ENCODE measurements around the gene DGAT2.
"Not testable (repeated sequence)": the region's sequence is repeated elsewhere in the genome, so short reads cannot be mapped to it uniquely, and the experiment has no call there.

Gene DGAT2

DNA sequence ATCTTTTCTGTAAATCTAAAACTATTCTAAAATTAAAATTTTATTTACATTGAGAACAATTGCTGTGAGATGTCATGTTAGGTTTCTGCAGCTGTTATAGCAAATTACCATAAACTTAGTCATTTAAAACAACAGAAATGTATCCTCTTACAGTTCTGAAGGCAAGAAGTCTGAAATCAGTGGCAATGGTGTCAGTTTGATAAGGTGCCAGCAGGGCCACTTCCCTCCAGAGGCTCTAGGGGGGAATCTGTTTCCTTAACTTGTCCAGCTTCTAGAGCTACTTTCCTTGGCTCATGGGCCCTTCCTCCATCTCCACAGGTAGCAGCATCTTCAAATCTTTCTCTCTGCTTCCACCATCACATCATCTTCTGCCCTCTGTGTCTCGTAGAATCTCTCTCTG lies 27.9 kb upstream of the DGAT2 start:
- TF ChIP-seq, protein P1, sequence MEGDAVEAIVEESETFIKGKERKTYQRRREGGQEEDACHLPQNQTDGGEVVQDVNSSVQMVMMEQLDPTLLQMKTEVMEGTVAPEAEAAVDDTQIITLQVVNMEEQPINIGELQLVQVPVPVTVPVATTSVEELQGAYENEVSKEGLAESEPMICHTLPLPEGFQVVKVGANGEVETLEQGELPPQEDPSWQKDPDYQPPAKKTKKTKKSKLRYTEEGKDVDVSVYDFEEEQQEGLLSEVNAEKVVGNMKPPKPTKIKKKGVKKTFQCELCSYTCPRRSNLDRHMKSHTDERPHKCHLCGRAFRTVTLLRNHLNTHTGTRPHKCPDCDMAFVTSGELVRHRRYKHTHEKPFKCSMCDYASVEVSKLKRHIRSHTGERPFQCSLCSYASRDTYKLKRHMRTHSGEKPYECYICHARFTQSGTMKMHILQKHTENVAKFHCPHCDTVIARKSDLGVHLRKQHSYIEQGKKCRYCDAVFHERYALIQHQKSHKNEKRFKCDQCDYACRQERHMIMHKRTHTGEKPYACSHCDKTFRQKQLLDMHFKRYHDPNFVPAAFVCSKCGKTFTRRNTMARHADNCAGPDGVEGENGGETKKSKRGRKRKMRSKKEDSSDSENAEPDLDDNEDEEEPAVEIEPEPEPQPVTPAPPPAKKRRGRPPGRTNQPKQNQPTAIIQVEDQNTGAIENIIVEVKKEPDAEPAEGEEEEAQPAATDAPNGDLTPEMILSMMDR (conservative IDR thresholded peaks at IDR 0.05) = no peak
- no peak for TF ChIP-seq ZFX (IDR thresholded peaks at IDR 0.05)
- H3K27ac ChIP-seq = no peak overlapping the region

DNA sequence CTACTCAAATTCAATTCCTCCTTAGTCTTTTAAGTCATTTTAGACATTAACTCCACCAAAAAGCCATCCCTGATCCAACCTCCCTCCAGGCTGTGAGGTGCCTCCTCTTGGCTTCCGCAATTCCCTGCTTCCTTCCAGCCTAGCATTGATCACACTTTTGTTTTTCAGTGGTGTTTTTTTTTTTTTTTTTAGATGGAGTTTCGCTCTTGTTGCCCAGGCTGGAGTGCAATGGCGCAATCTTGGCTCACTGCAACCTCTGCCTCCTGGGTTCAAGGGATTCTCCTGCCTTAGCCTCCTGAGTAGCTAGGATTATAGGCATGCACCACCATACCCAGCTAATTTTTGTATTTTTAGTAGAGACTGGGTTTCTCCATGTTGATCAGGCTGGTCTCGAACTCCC lies 25.4 kb upstream of the DGAT2 start:
- not testable (repeated sequence) for H3K27ac ChIP-seq

DNA sequence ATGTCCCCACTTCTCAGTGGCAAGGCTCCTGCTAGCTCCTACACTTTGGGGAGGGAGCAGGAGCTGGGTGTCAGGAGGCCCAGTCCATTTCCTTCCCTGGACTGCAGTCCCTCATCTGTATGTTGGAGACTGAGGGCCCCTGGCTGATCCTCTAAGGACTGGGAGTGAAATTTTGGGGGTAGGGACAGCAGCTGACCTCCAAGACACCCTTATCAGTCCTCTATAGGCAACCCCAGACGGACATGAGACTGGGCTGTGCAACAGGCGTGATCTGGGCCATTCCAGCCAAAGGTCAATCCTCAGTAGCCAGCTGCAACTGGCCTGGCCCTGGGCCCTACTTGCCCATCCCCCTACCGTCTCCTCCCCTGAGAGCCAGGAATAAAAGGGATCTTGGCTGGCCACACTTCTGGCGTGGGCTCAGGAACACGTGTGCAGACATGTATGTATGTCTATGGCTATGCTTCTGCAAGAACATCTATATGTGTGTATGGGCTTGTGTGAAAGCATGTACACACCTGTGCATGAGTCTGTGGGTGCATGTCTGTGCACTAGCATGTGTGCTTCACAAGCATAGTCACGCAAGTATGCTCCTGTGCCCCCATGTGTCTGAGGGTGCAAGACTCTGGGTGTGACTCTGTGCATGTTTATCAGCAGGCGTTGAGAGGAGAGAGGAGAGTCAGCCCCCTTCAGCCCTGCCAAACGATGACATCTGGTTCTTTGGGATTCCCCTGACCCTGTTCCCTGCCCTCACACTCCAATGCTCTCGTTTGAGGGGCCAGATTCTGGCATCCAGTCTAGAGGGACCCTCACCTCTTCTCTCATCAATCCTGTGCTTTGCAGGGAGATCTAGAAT lies 24.6 kb upstream of the DGAT2 start:
- no peak for TF ChIP-seq ZFX (IDR thresholded peaks at IDR 0.05)
- TF ChIP-seq, protein P1 (conservative IDR thresholded peaks at IDR 0.05) = no peak
- no peak overlapping the region for H3K27ac ChIP-seq

DNA sequence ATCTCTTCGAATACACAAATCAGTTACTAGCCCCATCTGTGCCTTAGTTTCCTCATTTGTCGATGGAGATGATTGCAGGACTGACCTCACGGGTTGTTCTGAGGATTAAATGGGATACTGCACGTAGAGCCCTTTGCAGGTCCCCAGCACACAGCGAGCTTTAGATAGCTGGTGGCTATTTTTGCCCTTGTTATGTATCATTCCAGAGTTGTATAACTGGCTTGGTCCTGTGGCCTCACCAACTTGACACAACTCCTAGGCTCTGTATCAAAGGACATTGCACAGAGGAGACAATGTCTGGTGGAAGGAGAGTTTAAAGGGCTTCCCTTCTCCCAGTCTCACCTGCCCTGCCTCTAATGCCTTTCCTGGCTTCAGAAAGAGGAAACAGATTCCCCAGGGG lies 22.8 kb upstream of the DGAT2 start:
- no peak overlapping the region for H3K27ac ChIP-seq
- no peak for TF ChIP-seq ZFX (IDR thresholded peaks at IDR 0.05)
- TF ChIP-seq, protein P1 (conservative IDR thresholded peaks at IDR 0.05) = no peak

DNA sequence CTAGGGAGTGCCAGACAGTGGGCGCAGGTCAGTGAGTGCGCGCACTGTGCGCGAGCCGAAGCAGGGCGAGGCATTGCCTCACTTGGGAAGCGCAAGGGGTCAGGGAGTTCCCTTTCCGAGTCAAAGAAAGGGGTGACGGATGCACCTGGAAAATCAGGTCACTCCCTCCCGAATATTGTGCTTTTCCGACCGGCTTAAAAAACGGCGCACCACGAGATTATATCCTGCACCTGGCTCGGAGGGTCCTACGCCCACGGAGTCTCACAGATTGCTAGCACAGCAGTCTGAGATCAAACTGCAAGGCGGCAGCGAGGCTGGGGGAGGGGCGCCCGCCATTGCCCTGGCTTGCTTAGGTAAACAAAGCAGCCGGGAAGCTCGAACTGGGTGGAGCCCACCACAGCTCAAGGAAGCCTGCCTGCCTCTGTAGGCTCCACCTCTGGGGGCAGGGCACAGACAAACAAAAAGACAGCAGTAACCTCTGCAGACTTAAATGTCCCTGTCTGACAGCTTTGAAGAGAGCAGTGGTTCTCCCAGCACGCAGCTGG lies 19.8 kb upstream of the DGAT2 start:
- not testable (repeated sequence) for H3K27ac ChIP-seq

DNA sequence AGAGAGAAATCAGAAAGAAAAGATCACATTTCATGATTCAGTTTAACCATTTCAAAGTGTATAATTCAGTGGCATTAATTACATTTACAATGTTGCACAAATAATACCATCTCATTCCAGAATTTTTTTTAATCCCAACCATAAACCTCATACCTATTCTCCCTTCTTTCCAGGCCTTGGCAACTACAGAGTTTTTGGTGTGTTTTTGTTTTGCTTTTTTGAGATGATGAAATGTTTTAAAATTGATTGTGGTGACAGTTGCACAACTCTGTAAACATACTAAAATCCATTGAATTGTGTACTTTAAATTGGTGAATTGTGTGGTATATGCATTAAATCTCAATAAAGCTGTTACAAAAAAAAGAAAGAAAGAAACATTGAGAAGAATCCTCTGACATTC lies 13.6 kb upstream of the DGAT2 start:
- not testable (repeated sequence) for H3K27ac ChIP-seq

DNA sequence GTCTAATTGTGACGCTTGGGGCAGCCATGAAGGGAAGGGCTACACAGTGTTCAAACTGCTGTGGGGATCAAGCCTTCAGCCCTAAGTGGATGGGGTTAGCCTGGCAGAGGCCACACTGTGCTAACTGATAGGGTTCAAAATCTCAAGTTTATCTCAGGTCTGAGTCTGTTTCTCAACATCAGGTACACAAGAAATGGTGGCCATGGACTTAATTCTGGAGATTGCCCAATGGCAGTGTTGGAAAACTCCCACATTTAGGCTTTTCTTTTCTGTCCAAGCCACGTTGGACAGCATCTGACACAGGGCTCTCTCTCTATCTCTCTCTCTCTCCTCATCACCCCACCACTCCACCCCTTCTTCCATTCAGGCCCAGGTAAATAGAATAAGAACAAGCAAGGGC lies 10.9 kb upstream of the DGAT2 start:
- TF ChIP-seq ZFX (IDR thresholded peaks at IDR 0.05) = no peak
- TF ChIP-seq, protein P1 (conservative IDR thresholded peaks at IDR 0.05) = no peak
- no peak overlapping the region for H3K27ac ChIP-seq

DNA sequence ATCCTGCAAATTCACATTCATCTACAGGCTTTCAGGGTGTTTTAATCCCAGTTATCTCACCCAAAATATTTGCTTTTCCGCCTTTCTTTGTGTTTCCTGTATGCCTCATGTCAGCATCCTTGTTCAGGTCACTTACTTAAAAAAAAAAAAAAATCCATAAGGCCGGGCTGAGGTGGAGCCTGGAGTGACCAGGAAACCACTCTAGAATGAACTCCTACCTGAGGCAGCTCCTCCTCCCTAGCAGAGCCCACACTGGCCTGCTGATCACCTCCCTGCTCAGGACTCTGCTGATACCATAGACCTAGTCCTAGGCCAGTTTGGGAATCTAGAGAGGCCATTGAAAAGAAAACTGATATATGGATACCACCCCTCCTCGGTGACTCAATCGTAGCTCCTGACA lies 8.7 kb upstream of the DGAT2 start:
- H3K27ac ChIP-seq = no peak overlapping the region
- TF ChIP-seq, protein P1 (conservative IDR thresholded peaks at IDR 0.05) = no peak
- TF ChIP-seq ZFX (IDR thresholded peaks at IDR 0.05) = no peak

DNA sequence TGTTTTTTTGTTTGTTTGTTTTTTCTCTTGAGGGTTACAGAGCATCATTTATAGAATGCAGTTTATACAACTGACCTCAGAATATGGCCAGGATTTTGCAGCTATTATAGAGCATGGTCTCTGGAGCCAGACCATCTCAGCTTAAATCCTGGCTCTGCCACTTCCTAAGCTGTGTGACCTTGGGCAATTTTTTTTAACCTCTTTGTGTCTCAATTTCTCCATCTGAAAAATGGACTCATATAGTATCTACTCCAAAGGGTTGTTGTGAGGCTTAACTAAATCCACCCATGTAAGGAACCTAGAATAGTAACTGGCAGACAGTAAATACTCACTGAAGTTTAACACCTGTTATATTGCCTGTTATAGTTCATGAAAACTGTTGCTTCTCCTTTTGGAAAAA lies 8.3 kb upstream of the DGAT2 start:
- H3K27ac ChIP-seq = no peak overlapping the region
- TF ChIP-seq ZFX (IDR thresholded peaks at IDR 0.05) = no peak
- TF ChIP-seq, protein P1 (conservative IDR thresholded peaks at IDR 0.05) = no peak

All from C4-2B (cell line).